Large intestine (tissue), 3 donors: ENCODE measurements around the gene ABCC8. TPM values are rescaled to one million over a fixed set of nuclear protein-coding genes. Genes with fewer than 3 reads are reported as not detected.

ENCODE experiments used
- DNase-seq, 2 donors: peaks; one replicate each; pipeline versions ENCODE4 v3.0.0 to v3.0.0-alpha.2; 2013
- H3K27ac ChIP-seq: one replicate; pipeline ENCODE4 v1.5.1; 2013; ENCODE audit warnings: low read length
- H3K27me3 ChIP-seq: 2 replicates; pipeline ENCODE4 v1.6.1; 2013; ENCODE audit warnings: low read length; ENCODE audit not compliant: control insufficient read depth, insufficient read depth
- H3K36me3 ChIP-seq: 2 replicates; pipeline ENCODE4 v1.6.1; 2013; ENCODE audit warnings: low read length; ENCODE audit not compliant: control insufficient read depth, insufficient read depth
- H3K4me1 ChIP-seq: one replicate; pipeline ENCODE4 v1.6.1; 2013; ENCODE audit warnings: low read length; ENCODE audit not compliant: control insufficient read depth, insufficient read depth
- H3K4me3 ChIP-seq: one replicate; pipeline ENCODE4 v1.5.1; 2013; ENCODE audit warnings: low read length
- H3K9me3 ChIP-seq: one replicate; pipeline ENCODE4 v1.6.1; 2013; ENCODE audit warnings: mild to moderate bottlenecking, low read depth, low read length, moderate library complexity; ENCODE audit not compliant: control insufficient read depth
- WGBS: methylation state at CpG from one replicate; pipeline ENCODE4 v1.1.5; 2013; ENCODE audit warnings: low lambda C conversion rate; ENCODE audit not compliant: insufficient coverage; 5-methylcytosine and 5-hydroxymethylcytosine counted together
- polyA plus RNA-seq: library from polyadenylated mRNA; unstranded; fragments of 120-200 nt; gene quantifications from one replicate; pipeline ENCODE4 v1.2.1, GENCODE V29; 2013

ABCC8 gene
- polyA plus RNA-seq, 1 donor: 23.5 TPM

DNA sequence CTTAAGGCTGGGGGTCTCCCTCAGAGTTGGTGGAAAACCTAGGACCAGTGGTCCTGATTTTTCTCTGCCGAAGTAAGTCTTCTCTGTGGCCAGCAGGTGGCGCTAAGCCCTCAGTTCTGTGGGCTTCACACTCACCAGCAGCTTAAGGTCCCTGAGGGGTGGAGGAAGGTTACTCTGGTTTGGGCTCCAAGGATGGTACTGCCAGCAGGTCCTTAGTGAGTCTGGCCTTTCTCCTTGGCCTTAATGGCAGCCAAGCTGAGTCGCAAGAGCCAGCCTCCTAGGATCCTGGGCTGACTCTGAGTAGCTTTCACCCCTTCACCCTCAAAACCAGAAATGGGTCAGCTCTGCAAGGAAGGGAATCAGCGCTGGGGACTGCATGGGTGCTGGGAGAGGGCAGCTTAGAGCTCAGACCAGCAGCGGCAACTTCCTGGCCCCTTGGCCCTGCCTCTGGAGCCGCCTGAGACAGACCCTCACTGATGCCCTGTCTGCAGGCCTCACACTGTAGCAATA is 92.6 kb downstream of the ABCC8 start:
- Histone ChIP-seq H3K27ac (no peak overlapping the region), H3K4me3 (no peak overlapping the region), H3K9me3 (peaks cover 2% of the 10 kb centered on the region), H3K4me1 (no peaks in the 10 kb centered on the region), H3K27me3 (no peaks in the 10 kb centered on the region), H3K36me3 (peaks cover 10% of the 10 kb centered on the region)
- WGBS: no CpG with 5 or more reads among the region's 6 CpGs
- DNase-seq: peak; percentile 54 to 72

DNA sequence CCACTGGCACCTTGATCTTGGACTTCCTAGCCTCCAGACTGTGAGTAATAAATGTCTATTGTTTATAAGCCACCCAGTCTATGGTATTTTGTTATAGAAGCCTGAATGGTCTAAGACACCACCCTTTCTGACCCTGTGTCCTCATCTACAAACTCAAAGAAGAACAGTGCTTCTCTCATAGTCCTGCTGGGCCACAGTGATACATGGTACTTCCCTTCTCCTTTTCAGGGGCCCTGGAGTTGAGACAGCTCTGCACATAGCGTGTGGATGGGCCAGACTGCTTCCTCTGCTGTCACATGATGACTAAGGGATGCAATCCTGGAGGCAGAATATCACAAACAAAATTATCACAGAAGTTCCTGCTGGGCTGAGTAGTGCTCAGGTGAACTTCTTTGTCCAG is 93.2 kb downstream of the ABCC8 start:
- H3K4me1 ChIP-seq: no peaks in the 10 kb centered on the region
- H3K27me3 ChIP-seq: no peaks in the 10 kb centered on the region
- WGBS: no CpG with 5 or more reads among the region's 1 CpG
- H3K36me3 ChIP-seq: peaks cover 14% of the 10 kb centered on the region
- peaks cover 2% of the 10 kb centered on the region for H3K9me3 ChIP-seq
- DNase-seq: no peak
- no peak overlapping the region for H3K4me3 ChIP-seq
- H3K27ac ChIP-seq: no peak overlapping the region

DNA sequence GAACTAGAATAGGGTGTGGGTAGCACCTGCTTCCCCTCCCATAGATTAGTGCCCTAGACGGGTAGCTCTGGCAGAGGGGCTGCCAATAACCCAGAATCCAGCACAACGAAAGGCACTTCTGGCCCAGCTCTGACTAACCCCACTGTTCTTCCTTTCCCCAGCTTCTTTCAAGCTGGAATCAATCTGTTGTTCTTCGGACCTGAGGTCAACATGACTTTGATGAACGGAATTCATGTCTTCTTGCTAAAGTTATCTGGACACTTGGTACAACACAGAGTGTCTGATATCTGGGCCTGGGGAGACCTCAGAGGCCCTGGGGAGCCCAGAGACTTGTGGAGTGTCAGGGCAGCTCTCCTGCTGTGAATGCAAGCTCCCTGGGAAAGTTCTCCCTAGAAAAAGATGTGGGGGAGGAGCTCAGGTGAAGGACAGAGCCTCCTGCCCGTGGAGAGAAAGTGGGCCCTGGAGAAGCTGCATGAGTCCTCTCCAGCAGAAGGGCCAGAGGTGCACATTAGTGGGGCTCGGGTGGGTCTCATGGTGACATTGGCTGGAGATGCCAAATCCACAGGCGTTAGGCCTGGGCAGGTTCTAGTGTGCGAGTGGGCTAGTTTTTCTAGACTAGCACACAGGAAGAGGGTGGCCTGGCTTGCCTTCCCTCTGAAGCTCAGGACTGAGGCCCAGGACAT is 94.5 kb downstream of the ABCC8 start:
- WGBS: no CpG with 5 or more reads among the region's 8 CpGs
- H3K27me3 ChIP-seq: no peaks in the 10 kb centered on the region
- H3K36me3 ChIP-seq: peaks cover 21% of the 10 kb centered on the region
- H3K27ac ChIP-seq: no peak overlapping the region
- H3K4me1 ChIP-seq: no peaks in the 10 kb centered on the region
- H3K9me3 ChIP-seq: peaks cover 2% of the 10 kb centered on the region
- H3K4me3 ChIP-seq: no peak overlapping the region
- no peak for DNase-seq

DNA sequence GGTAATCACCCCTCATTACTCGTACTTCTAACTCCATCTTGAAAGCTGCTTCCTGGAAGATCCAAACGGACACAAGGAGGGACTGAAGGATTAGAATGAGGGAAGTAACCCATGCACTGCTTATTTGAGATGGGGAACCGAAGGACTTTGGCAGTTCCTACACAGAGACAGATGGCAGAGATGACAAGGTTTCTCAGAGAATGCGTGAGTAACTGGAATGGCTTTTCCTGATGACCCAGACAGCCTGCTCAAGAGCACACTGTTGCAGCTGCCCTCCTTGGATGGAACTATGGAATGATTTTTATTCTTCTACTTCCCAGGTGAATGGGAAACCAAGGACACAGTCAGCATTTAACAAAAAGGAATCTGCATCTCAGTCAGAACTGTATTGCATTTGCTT is 95.5 kb downstream of the ABCC8 start:
- no peak overlapping the region for H3K27ac ChIP-seq
- H3K4me3 ChIP-seq: no peak overlapping the region
- H3K9me3 ChIP-seq: no peaks in the 10 kb centered on the region
- H3K4me1 ChIP-seq: no peaks in the 10 kb centered on the region
- H3K27me3 ChIP-seq: no peaks in the 10 kb centered on the region
- no peak for DNase-seq
- peaks cover 29% of the 10 kb centered on the region for H3K36me3 ChIP-seq
- WGBS: no CpG with 5 or more reads among the region's 4 CpGs

DNA sequence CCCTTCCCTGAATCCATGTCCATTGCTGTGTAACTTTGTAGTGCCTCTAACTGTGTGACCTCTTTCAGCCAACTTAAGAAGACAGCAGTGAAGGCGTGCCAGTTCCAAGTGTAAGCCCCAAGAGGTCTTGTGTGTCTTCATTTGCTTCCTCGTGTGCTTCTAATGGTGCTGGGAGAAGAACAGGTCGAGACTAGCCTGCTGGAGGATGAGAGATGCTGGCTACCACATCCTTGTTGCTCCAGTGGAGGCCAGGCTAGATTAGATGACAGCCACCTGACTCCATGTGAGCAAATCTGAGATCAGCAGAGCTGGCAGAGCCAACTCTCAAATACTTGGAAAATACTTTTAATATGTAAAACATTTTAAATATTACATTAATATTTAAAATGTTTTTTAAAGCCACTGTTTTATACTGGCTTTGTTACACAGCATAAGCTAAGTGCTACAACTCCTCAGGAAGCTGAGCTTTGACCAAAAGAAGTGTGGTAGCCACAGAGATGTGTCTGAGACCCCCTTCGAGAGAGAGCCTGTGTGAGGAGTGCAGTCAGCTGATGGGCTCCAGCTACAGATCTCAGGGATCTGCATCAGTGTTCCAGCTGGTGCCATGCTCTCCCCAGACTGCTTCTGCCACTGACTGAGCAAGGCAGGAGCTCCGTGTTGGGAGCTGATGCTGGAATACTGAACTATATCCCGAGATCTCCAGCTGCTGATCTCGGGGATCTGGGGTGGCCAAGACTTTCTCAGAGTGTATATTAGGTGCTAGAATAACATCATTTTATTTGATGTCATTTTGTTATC is 97.1 kb downstream of the ABCC8 start:
- peaks cover 44% of the 10 kb centered on the region for H3K36me3 ChIP-seq
- no peaks in the 10 kb centered on the region for H3K9me3 ChIP-seq
- H3K27ac ChIP-seq: no peak overlapping the region
- H3K4me1 ChIP-seq: no peaks in the 10 kb centered on the region
- no peaks in the 10 kb centered on the region for H3K27me3 ChIP-seq
- no CpG with 5 or more reads among the region's 7 CpGs for WGBS
- DNase-seq: no peak
- no peak overlapping the region for H3K4me3 ChIP-seq

DNA sequence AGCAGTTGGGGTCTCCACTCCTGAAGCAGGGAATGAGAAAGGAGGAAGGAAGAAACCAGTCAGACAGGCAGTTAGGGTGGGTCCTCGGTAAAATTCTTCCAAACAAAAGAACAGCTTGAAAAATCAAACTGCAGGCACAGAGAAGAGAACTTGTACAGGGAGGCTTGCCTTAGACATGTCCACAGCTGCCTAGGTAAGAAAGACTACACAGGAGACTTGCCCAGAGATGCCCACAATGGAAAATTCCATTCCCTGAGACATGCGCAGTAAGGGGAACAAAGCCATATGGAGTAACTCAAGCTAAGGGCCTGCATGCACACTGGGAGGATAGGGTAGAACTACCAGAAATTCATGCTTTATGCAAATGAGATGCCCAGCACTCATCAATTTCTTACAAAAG is 98.0 kb downstream of the ABCC8 start:
- DNase-seq: no peak
- Histone ChIP-seq H3K27me3 (no peaks in the 10 kb centered on the region), H3K36me3 (peaks cover 54% of the 10 kb centered on the region), H3K4me3 (no peak overlapping the region), H3K27ac (no peak overlapping the region), H3K4me1 (no peaks in the 10 kb centered on the region), H3K9me3 (no peaks in the 10 kb centered on the region)
- WGBS: 100% methylated on average over 1 of the region's 2 CpGs

DNA sequence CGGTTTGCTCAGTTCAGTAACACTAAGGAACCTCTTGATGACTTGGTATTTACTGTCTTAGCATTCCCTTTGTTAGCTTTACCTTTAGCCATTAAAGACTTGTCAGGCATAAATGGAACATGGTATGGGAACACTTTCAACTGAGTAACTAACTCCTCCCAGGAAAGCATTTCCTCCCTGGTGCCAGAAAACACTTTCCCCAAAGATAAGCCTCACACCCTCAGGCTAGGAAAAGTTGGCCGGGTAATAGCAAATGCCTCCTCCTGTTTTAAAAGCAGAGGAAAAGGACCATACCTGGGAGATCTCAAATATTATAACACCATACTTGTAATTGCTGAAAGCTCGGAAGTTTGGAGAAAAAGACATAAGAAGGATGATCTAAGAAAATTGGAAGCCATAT is 100.2 kb downstream of the ABCC8 start:
- Histone ChIP-seq H3K27ac (no peak overlapping the region), H3K36me3 (peaks cover 75% of the 10 kb centered on the region), H3K9me3 (peaks cover 5% of the 10 kb centered on the region), H3K4me3 (no peak overlapping the region), H3K27me3 (no peaks in the 10 kb centered on the region), H3K4me1 (no peaks in the 10 kb centered on the region)
- no peak for DNase-seq
- 75% methylated on average over 2 of the region's 3 CpGs for WGBS

DNA sequence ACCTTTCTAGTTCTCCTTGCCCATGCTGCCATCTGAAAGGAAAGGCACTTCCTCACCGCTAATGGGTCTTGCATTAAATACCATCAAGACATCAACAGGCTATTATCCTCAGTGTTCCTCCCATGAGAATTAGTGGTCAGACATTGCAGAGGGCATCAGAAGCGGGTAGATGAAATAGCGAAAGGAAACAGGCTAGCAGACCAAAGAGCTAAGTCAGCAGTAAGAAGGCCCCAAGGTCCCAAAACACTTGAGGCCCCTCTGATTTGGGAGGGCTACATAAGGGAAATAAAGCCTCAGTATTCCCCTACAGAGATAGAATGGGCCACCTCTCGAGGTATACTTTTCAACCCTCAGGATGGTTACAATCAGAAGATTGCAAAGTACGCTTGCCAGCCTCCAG is 101.1 kb downstream of the ABCC8 start:
- H3K4me1 ChIP-seq: no peaks in the 10 kb centered on the region
- DNase-seq: no peak
- H3K27ac ChIP-seq: no peak overlapping the region
- H3K9me3 ChIP-seq: peaks cover 5% of the 10 kb centered on the region
- peaks cover 80% of the 10 kb centered on the region for H3K36me3 ChIP-seq
- no CpG with 5 or more reads among the region's 5 CpGs for WGBS
- no peak overlapping the region for H3K4me3 ChIP-seq
- no peaks in the 10 kb centered on the region for H3K27me3 ChIP-seq

DNA sequence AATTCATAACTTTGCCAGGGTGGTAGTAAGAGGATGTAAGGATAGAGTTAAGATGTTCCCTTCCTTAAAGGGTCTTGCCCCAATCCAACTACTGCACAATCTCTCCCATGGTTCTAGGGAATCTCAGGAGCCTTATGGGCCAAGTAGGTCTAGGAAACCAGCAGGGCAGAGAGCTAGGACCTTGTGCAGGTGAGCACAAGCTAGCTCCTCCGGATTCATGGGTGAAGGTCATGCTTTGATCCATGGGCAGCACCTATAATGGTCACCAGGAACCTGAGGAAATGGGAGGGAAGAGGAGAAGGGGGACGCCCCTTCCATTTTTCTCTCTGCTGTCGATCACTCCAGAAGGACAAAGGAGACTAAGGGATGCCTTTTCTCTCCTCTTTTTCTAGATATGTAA is 105.0 kb downstream of the ABCC8 start:
- peak in 1 of 2 donors; percentile 37 for DNase-seq
- no peak overlapping the region for H3K27ac ChIP-seq
- no peaks in the 10 kb centered on the region for H3K4me1 ChIP-seq
- H3K27me3 ChIP-seq: no peaks in the 10 kb centered on the region
- WGBS: 0% methylated on average over 1 of the region's 3 CpGs
- peaks cover 18% of the 10 kb centered on the region for H3K9me3 ChIP-seq
- H3K4me3 ChIP-seq: no peak overlapping the region
- peaks cover 97% of the 10 kb centered on the region for H3K36me3 ChIP-seq

DNA sequence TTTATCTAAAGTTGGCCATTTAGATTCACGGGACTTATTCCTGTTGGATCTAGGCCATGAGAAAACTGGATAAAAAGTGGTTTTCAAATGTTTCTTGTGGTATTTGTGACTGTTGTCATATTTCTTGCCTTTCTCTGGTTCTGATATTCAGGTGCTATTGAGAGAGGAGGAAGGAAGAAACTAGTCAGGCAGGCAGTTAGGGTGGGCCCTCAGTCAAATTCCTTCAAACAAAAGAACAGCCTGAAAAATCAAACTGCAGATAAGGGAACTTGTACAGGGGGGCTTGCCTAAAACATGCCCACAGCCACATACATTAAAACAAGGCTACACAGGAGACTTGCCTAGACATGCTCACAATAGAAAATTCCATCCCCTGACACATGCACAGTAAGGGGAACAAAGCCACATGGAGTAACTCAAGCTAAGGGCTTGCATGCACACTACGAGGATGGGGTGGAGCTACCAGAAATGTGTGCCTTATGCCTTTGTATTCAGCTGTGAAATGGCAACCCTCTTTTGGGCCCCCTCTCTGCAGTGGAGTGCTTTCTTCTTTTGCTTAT is 106.9 kb downstream of the ABCC8 start:
- 83% methylated on average over 1 of the region's 2 CpGs for WGBS
- H3K4me3 ChIP-seq: no peak overlapping the region
- DNase-seq: no peak
- no peaks in the 10 kb centered on the region for H3K27me3 ChIP-seq
- H3K9me3 ChIP-seq: peaks cover 18% of the 10 kb centered on the region
- H3K27ac ChIP-seq: no peak overlapping the region
- no peaks in the 10 kb centered on the region for H3K4me1 ChIP-seq
- H3K36me3 ChIP-seq: peaks cover 90% of the 10 kb centered on the region
